DOHH2 (cell line): Measurements from ENCODE around the gene PQBP1.
"Not testable (repeated sequence)": the region's sequence is repeated elsewhere in the genome, so short reads cannot be mapped to it uniquely, and the experiment has no call there.

Source experiments
- H3F3A ChIP-seq: fragments of 200-600 bp; sonication (generic), shearing (Covaris generic); 2 replicates; pipeline ENCODE4 v1.6.0; 2016; ENCODE audit warnings: antibody characterized with exemption, mild to moderate bottlenecking; ENCODE audit not compliant: control insufficient read depth, insufficient read depth
- H3K27ac ChIP-seq: fragments of 200-600 bp; sonication (generic); 2 replicates; pipeline ENCODE4 v1.5.1; 2014; ENCODE audit warnings: low read depth, mild to moderate bottlenecking, low read length, moderate library complexity
- H3K27me3 ChIP-seq: fragments of 200-600 bp; sonication (generic); 2 replicates; pipeline ENCODE4 v1.6.1; 2014; ENCODE audit warnings: mild to moderate bottlenecking, low read length, mixed read lengths; ENCODE audit not compliant: control insufficient read depth
- H3K36me3 ChIP-seq: fragments of 200-600 bp; sonication (generic); 2 replicates; pipeline ENCODE4 v1.6.1; 2014; ENCODE audit warnings: mild to moderate bottlenecking, low read length, moderate library complexity, mixed read lengths; ENCODE audit not compliant: control insufficient read depth
- H3K4me1 ChIP-seq: fragments of 200-600 bp; sonication (generic); 2 replicates; pipeline ENCODE4 v1.6.1; 2014; ENCODE audit warnings: mild to moderate bottlenecking, low read length, mixed read lengths; ENCODE audit not compliant: control insufficient read depth
- H3K4me2 ChIP-seq: fragments of 200-600 bp; sonication (generic); 2 replicates; pipeline ENCODE4 v1.6.0; 2014; ENCODE audit warnings: mild to moderate bottlenecking, low read length, moderate library complexity
- H3K4me3 ChIP-seq: fragments of 200-600 bp; sonication (generic); 2 replicates; pipeline ENCODE4 v1.5.1; 2014; ENCODE audit warnings: mild to moderate bottlenecking, low read length, mixed read lengths
- H3K79me2 ChIP-seq: fragments of 200-600 bp; sonication (generic); 2 replicates; pipeline ENCODE4 v1.6.1; 2014; ENCODE audit warnings: mild to moderate bottlenecking, low read length, mixed read lengths; ENCODE audit not compliant: control insufficient read depth
- H3K9me2 ChIP-seq: fragments of 200-600 bp; sonication (generic); replicated peaks from 2 replicates; pipeline ENCODE4 v1.6.1; 2014; ENCODE audit warnings: mild to moderate bottlenecking, low read length, mixed read lengths; ENCODE audit not compliant: control insufficient read depth
- H3K9me3 ChIP-seq: fragments of 200-600 bp; sonication (generic); 2 replicates; pipeline ENCODE4 v1.6.1; 2014; ENCODE audit warnings: antibody characterized with exemption, low read length, mixed read lengths; ENCODE audit not compliant: control insufficient read depth, insufficient read depth
- H4K20me1 ChIP-seq: fragments of 200-600 bp; sonication (generic); 2 replicates; pipeline ENCODE4 v1.6.0; 2014; ENCODE audit warnings: low read depth, mild to moderate bottlenecking, antibody characterized with exemption, low read length, moderate library complexity; ENCODE audit not compliant: control insufficient read depth, insufficient read depth
- CTCF ChIP-seq: fragments of 200-600 bp; sonication (generic); IDR thresholded peaks from one replicate; pipeline ENCODE4 v1.5.1; 2014; ENCODE audit warnings: antibody characterized with exemption, mild to moderate bottlenecking, low read depth, low read length; ENCODE audit not compliant: poor library complexity, severe bottlenecking
- EZH2phosphoT487 ChIP-seq: fragments of 200-600 bp; sonication (generic); IDR thresholded peaks from 2 replicates; pipeline ENCODE4 v1.6.1; 2017; ENCODE audit warnings: borderline replicate concordance, mild to moderate bottlenecking, antibody characterized with exemption, low read length, moderate library complexity, mixed read lengths

Gene PQBP1

GRCh38 chrX:48883729-48884128, 14.0 kb upstream of the PQBP1 start:
- Histone ChIP-seq H3K27me3 (no peaks in the 10 kb centered on the region), H3K9me3 (no peaks in the 10 kb centered on the region), H3K4me1 (no peaks in the 10 kb centered on the region), H4K20me1 (no peaks in the 10 kb centered on the region), H3F3A (no peaks in the 10 kb centered on the region), H3K4me2 (no peak overlapping the region), H3K36me3 (no peaks in the 10 kb centered on the region), H3K4me3 (no peak overlapping the region), H3K27ac (no peak overlapping the region), H3K79me2 (no peaks in the 10 kb centered on the region), H3K9me2 (no peaks in the 10 kb centered on the region)
- TF ChIP-seq EZH2phosphoT487 (no peak), CTCF (no peak)

GRCh38 chrX:48886586-48886985, 11.1 kb upstream of the PQBP1 start:
- not testable (repeated sequence) for H3K79me2 ChIP-seq, H3K4me1 ChIP-seq, H3K36me3 ChIP-seq, H4K20me1 ChIP-seq, H3K9me2 ChIP-seq, H3F3A ChIP-seq, H3K4me3 ChIP-seq, H3K9me3 ChIP-seq, H3K27ac ChIP-seq, H3K27me3 ChIP-seq, H3K4me2 ChIP-seq

GRCh38 chrX:48890296-48890925, 7.3 kb upstream of the PQBP1 start:
- TF ChIP-seq EZH2phosphoT487 (no peak), CTCF (no peak)
- Histone ChIP-seq H3K27ac (no peak overlapping the region), H3K4me2 (peak overlapping the region; percentile 80), H3F3A (no peaks in the 10 kb centered on the region), H3K36me3 (peaks cover 2% of the 10 kb centered on the region; the same call in 1 of the 2 replicates), H3K4me1 (peaks cover 14% of the 10 kb centered on the region), H3K79me2 (peaks cover 4% of the 10 kb centered on the region), H3K4me3 (peak overlapping the region; percentile 77), H3K9me3 (no peaks in the 10 kb centered on the region), H4K20me1 (no peaks in the 10 kb centered on the region), H3K27me3 (no peaks in the 10 kb centered on the region), H3K9me2 (no peaks in the 10 kb centered on the region)

DNA sequence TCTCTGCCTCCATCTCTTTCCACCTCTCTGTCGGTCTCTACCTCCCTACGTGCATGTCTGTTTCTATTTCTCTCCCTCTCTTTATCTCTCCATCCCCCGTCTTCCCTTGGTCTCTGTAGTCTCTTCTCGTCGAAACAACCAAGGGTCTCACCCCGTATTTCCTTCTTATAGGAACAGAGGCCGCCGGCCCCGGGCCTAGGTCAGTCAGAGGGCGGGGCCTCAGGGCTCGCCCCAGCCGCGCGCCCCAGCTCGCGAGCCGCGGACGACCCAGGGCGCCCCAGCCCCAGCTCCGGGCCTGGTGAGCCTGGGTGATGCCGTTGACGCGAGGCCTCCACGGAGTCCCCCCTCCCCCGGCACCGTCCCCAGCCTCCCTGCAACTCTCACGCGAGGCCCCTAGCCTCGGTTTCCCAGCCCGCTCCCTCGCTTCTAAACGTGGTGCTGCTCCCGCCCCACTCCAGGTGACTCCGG, 6.8 kb upstream of the PQBP1 start:
- no peaks in the 10 kb centered on the region for H3K9me2 ChIP-seq
- no peak for TF ChIP-seq EZH2phosphoT487
- no peak for TF ChIP-seq CTCF
- peaks cover 2% of the 10 kb centered on the region; the same call in 1 of the 2 replicates for H3K36me3 ChIP-seq
- H3K4me2 ChIP-seq: peak overlapping the region; percentile 80
- peak overlapping the region; percentile 77 for H3K4me3 ChIP-seq
- peaks cover 14% of the 10 kb centered on the region for H3K4me1 ChIP-seq
- no peaks in the 10 kb centered on the region for H3K9me3 ChIP-seq
- H3K79me2 ChIP-seq: peaks cover 9% of the 10 kb centered on the region
- H3K27me3 ChIP-seq: no peaks in the 10 kb centered on the region
- no peak overlapping the region for H3K27ac ChIP-seq
- H4K20me1 ChIP-seq: no peaks in the 10 kb centered on the region
- H3F3A ChIP-seq: no peaks in the 10 kb centered on the region
